A673 (cell line): Measurements from ENCODE around the gene SLC2A6. TPM values are rescaled to one million over a fixed set of nuclear protein-coding genes. Genes with fewer than 3 reads are reported as not detected.
"Not testable (repeated sequence)": the region's sequence is repeated elsewhere in the genome, so short reads cannot be mapped to it uniquely, and the experiment has no call there.

Source experiments
- BruUV-seq: library from RNA; stranded (reverse); fragments of 400-500 nt; replicated peaks from 2 replicates; lab custom pipeline; 2021; lab: Mats Ljungman, UMichigan
- CTCF ChIA-PET: fragments of 300-600 bp; sonication (Branson Sonifier 250); formaldehyde crosslinking; loops from one replicate; lab custom pipeline; 2022; ENCODE audit warnings: antibody characterized with exemption; lab: Charles Lee
- POLR2A ChIA-PET: fragments of 300-600 bp; sonication (Branson Sonifier 250); formaldehyde crosslinking; loops from one replicate; lab custom pipeline; 2022; ENCODE audit warnings: antibody characterized with exemption; ENCODE audit not compliant: low non-redundant PET; lab: Charles Lee
- DNase-seq: peaks from one replicate; pipeline ENCODE4 v3.0.0-alpha.2; 2015; ENCODE audit warnings: low spot score
- H3K27ac ChIP-seq: fragments of 200-600 bp; sonication (generic); 2 replicates; pipeline ENCODE4 v1.5.1; 2016; ENCODE audit warnings: mixed run types, low read depth, mild to moderate bottlenecking, mixed read lengths, antibody characterized with exemption, low read length; ENCODE audit not compliant: poor library complexity, severe bottlenecking
- H3K27me3 ChIP-seq: fragments of 200-600 bp; sonication (generic); replicated peaks from 2 replicates; pipeline ENCODE4 v1.6.1; 2017; ENCODE audit warnings: mixed run types, low read depth, mild to moderate bottlenecking, mixed read lengths, antibody characterized with exemption, low read length; ENCODE audit not compliant: insufficient read depth, poor library complexity
- H3K36me3 ChIP-seq: fragments of 200-600 bp; sonication (generic); 2 replicates; pipeline ENCODE4 v1.6.1; 2016; ENCODE audit warnings: mixed run types, mild to moderate bottlenecking, mixed read lengths, antibody characterized with exemption, low read length; ENCODE audit not compliant: insufficient read depth, poor library complexity, severe bottlenecking
- H3K4me1 ChIP-seq: fragments of 200-600 bp; sonication (generic); 2 replicates; pipeline ENCODE4 v1.6.1; 2017; ENCODE audit warnings: mixed run types, mild to moderate bottlenecking, mixed read lengths, antibody characterized with exemption, low read length; ENCODE audit not compliant: insufficient read depth, poor library complexity, severe bottlenecking
- H3K4me3 ChIP-seq: fragments of 200-600 bp; sonication (generic); 2 replicates; pipeline ENCODE4 v1.5.1; 2016; ENCODE audit warnings: low read depth, mixed run types, mild to moderate bottlenecking, mixed read lengths, low read length; ENCODE audit not compliant: poor library complexity, severe bottlenecking
- H3K9me3 ChIP-seq: fragments of 200-600 bp; sonication (generic); 2 replicates; pipeline ENCODE4 v1.6.1; 2016; ENCODE audit warnings: mixed run types, low read depth, mild to moderate bottlenecking, mixed read lengths, antibody characterized with exemption, low read length; ENCODE audit not compliant: poor library complexity, severe bottlenecking
- CTCF ChIP-seq: fragments of 300-800, 200-600 bp; sonication (generic); conservative IDR thresholded peaks from 2 replicates; pipeline ENCODE4 v1.5.1; 2017; ENCODE audit warnings: low read depth, mild to moderate bottlenecking, antibody characterized with exemption, low read length, moderate library complexity, mixed read lengths
- EZH2 ChIP-seq: fragments of 200-600 bp; sonication (generic); IDR thresholded peaks from 2 replicates; pipeline ENCODE4 v1.6.1; 2017; ENCODE audit warnings: borderline replicate concordance, low read depth, mild to moderate bottlenecking, mixed read lengths, antibody characterized with exemption, low read length; ENCODE audit not compliant: poor library complexity, severe bottlenecking
- intact Hi-C: fragments of 100-400 bp; cut with micrococcal nuclease; formaldehyde crosslinking; loops from one replicate; pipeline ENCODE4 v1.10.0; 2022; ENCODE audit not compliant: unreplicated experiment
- total RNA-seq: library from RNA; stranded (reverse); gene quantifications from 2 replicates; pipeline ENCODE4 v1.2.3, GENCODE V29; 2021

SLC2A6 gene
- total RNA-seq, 1 experiment from 2014 or later = 1.8 TPM

- Histone ChIP-seq H3K9me3 (no peaks in the 10 kb centered on the region), H3K27me3 (no peaks in the 10 kb centered on the region), H3K27ac (no peak overlapping the region), H3K4me1 (no peaks in the 10 kb centered on the region), H3K4me3 (no peak overlapping the region), H3K36me3 (no peaks in the 10 kb centered on the region)
- no peak for TF ChIP-seq CTCF
- BruUV-seq = no TSS peak
- intact Hi-C loops = no loop called here
- ChIA-PET POLR2A (no interaction called here), CTCF (no interaction called here)
- no peak for DNase-seq
Measured at GRCh38 chr9:133452562-133452961, 26.3 kb downstream of the SLC2A6 start.

- H3K4me3 ChIP-seq, H3K9me3 ChIP-seq, BruUV-seq, intact Hi-C loops, H3K27ac ChIP-seq, H3K4me1 ChIP-seq, H3K27me3 ChIP-seq, POLR2A ChIA-PET, H3K36me3 ChIP-seq, DNase-seq: not testable (repeated sequence)
- CTCF ChIA-PET = interaction anchor here (0.7 kb wide), 1 partner anchor 10 kb away, joined by 4 read pairs; no protein-coding TSS in a partner anchor
Measured at GRCh38 chr9:133451865-133452264, 27.0 kb downstream of the SLC2A6 start.

- no peaks in the 10 kb centered on the region for H3K27me3 ChIP-seq
- H3K27ac ChIP-seq = no peak overlapping the region
Measured at GRCh38 chr9:133449760-133450159, 29.1 kb downstream of the SLC2A6 start.

More at GRCh38 chr9:133449760-133450159, 29.1 kb downstream of the SLC2A6 start:
- TF ChIP-seq EZH2 (no peak), CTCF (no peak)
- no peaks in the 10 kb centered on the region for H3K4me1 ChIP-seq
- no peak for DNase-seq
- CTCF ChIA-PET = no interaction called here
- intact Hi-C loops = no loop called here
- no peaks in the 10 kb centered on the region for H3K36me3 ChIP-seq
- POLR2A ChIA-PET = no interaction called here
- no peak overlapping the region for H3K4me3 ChIP-seq
- BruUV-seq = no TSS peak
- H3K9me3 ChIP-seq = no peaks in the 10 kb centered on the region
